HG03066 (cell line): Measurements from ENCODE around the gene GNG7.
A peak's percentile ranks its signal among the peaks of the same experiment; 100 is the strongest.

ENCODE experiments used
- ATAC-seq: cut with Tn5 transposase; IDR thresholded peaks from one replicate; pipeline ENCODE4 v1.9.1; 2021; ENCODE audit warnings: low read depth; ENCODE audit not compliant: unreplicated experiment

GNG7 gene

DNA sequence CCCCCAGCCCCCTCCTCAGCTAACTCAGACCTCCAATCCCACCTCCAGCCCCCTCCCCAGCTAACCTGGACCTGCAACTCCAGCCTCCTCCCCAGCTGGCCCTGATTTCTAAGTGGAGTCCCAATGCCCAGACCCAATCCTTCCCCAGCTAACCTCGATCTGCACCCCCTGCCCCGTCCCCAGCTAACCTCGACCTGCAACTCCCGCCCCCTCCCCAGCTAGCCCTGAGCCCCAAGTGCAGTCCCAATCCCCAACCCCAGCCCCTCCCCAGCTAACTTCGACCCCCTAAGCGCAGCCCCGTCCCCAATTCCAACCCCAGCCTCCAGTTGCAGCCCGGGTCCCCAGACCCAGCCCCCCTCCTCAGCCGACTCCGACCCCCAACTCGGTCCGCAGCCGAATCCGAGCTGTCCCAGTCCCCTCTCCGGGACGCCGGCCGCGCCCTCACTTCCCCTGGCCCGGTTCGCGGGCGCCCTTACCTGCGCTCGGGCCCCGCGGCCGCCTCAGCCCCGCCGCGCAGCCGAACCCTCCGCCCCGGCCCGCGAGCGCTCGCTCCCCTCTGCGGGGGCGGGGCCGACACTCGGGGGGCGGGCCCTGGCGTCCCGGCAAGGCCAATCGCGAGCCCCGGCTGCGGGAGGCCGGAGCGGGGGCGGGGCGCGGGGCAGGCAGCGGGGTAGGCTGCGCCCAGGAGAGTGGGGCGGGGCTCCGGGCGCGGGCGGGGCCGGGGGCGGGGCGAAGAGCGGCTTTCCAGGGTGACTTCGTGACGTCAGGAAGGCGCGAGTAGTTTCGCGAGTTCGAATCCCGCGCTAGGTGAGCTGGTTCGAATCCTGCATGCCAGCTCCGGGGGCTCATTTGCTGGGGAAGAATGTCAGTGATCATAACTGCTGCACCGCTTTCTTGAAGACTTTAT lies at the start of gene GNG7:
Gene GNG7, minus strand, starts transcription at position 525 of the 907 bp plus-strand sequence. CDS start 182,006 bp downstream, outside the sequence.
- no peak for ATAC-seq

DNA sequence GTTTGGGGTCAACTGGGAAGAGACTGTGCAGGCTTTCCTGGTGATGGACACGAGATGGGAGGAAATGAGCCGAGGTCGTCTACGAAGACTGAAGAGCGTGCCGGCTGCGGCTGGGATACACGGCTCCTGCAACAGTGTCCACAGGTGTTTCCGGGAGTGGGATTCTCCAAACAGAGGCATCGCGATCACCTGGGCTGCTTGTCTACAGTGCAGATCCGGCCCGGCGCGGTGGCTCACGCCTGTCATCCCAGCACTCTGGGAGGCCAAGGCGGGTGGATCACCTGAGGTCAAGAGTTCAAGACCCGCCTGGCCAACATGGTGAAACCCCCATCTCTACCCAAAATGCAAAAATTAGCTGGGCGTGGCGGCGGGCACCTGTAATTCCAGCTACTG lies 48.9 kb upstream of the GNG7 start:
- no peak for ATAC-seq

DNA sequence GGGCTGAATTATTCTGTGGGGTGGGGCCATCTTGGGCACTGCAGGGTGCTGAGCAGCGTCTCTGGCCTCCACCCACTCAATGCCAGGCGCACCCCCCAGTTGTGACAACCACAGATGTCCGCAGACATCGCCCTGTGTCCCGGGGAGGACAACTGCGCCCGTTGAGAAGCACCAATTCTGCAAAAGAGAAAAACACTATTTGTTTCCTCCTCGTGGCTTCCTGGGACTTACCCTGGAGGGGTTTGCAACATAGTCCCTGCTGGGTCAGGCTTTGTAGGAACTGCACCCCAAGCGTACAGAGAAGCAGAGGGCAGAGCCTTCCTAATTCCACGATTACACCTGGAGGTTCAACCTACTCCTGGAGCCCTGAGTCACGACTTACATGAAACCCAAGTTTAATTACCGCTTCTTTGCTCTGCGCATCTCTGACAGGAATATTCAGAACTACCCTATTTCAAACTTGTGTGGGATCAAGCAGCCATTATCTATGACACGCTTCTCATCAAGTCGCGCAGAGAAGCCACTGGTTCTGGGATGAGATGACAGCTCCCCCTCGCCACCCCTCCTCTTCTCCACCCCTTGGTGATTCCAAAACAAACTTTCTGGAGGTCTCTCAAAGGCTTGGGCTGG lies 48.4 kb upstream of the GNG7 start:
- ATAC-seq, result no peak

DNA sequence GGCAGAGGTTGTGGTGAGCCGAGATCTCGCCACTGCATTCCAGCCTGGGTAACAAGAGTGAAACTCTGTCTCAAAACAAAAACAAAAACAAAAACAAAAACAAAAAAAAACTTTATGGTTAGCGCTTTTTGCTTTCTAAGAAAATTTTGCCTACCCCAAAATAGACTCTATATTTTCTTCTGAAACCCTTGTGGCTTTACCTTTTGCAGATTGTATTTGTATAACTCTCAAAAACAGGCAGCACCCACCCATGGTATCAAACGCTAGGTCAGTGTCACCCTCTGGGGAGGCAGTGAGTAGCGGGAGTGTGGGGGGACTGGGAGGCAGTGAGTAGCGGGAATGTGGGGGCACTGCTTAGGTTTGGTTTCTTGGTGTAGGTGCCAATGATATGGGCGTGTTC lies 44.9 kb upstream of the GNG7 start:
- ATAC-seq, result no peak

DNA sequence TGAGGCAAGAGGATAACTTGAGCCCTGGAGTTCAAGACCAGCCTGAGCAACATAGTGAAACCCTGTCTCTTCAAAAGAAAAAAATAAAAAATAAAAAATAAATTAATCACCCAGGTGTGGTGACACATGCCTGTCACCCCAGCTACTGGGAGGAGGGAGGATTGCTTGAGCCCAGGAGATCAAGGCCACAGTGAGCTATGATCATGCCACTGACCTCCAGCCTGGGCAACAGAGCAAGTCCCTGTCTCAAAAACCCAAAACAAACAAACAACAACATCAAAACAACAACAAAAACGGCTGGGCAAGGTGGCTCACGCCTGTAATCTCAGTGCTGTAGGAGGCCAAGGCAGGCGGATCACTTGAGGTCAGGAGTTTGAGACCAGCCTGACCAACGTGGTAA lies 41.6 kb upstream of the GNG7 start:
- ATAC-seq, result no peak

DNA sequence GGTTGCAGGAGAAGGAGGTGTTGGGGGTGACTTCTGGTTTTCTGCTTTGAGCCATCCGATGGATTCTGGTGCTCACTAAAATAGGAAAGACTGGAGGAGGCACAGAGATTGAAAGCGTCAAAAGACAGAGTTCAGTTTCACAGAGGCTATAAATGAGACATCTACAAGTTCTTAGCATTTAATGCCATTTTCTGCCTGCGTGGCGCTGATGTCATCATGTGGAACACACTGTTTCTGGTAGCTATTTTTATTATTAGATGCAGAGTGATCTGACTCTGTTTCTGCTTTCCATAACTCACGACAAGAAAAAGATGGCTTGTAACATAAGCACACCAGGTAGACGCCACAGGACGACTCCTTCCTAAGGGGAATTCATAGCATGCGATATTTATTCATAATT lies 40.6 kb upstream of the GNG7 start:
- no peak for ATAC-seq

DNA sequence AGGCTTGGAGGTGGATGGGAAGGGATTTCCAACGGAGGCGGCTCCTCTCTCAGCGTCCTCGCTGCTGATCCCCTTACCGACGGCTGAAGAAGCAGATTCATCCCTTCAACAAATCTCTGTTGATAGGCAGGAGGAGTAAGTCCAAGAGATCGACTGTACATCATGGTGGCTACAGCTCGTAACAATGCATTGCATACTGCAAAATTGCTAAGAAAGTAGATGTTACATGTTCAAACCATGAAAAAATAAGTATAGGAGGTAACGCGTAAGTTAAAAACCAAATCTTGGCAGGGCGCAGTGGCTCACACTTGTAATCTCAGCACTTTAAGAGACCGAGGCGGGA lies 37.8 kb upstream of the GNG7 start:
- no peak for ATAC-seq

DNA sequence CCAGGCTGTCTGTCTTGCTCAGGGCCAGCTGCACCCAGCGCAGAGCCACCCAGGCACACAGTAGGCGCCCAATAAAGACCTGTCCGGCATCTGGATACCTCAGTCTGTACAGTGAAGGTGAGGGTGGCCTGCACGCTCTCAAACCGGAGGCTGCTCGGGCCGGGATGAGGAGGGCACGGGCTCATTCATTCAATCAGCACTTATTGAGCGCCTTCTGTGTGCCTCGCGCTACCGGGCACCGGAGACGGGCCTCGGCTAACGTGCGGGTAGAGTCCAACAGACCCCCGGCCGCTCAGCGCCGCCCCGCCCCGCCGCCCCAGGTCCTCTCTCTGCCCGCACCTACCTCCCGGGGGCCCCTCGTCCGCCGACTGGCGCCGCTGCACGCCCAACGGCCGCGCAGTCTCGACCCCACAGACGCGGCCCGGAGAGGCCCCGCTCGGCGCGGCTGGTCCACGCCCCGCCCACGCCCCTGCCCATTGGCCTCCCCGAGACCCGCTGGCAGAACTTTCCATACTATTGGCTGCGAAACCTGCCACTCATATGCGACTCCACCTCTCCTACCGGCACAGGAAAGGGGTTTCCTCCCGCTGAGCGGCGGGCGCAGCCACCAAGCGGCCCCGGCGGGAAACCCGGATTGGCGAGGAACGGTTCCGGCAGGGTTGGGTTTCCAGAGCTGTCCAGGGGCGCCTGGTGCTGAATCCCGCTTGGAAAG lies 37.3 kb upstream of the GNG7 start, which contains the start of gene SLC39A3:
Gene SLC39A3, minus strand, starts transcription at position 416 of the 712 bp plus-strand sequence. CDS start 2,760 bp downstream, outside the sequence.
- peak; percentile 92 for ATAC-seq

DNA sequence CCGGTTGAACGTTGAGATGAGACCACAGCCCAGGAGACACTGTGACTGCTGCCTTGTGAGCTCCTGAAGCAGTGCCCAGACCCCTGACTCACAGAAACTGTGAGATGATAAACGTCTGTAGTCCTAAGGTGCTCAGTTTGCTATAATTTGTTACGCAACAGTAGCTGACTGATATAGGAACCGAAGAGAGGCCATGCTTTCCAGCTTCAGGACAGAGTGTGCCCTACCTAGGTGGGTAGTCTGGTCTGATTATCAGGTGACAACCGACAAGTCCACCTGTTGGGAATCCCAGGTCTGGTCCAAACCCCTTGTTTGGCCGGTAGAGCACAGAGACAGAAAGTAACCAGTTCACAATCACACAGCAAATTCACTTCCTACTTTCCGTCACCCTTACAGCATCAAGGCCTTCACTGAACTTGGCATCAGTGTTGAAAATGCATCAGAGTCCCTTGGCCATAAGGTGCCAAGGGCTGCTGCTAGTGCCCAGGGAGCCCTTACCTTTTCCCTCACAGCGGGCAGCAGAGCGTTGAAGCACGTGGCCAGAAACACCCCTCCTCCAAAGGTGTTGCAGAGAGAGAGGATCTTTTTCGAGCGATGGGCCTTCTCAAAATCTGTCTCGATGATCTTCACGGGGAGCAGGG lies 34.2 kb upstream of the GNG7 start:
- ATAC-seq, result no peak

DNA sequence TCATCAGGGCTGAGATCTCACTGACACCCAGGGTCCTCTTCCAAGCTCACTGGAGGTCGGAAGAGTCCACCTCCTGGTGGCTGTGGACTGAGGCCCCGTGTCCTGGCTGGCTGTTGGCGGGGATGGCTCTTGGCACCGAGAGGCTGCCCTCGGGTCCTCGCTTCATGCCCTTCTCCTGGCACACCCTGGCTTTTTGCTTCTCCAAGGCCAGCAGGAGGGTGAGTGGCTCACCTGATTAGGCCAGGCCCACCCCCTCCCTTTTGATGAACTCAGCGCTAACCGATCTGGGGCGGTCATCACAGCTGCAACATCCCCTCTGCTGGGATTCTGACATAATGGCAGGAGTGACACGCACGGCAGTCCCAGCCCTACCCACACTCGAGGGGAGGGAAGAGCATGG lies 32.9 kb upstream of the GNG7 start:
- ATAC-seq, result no peak

DNA sequence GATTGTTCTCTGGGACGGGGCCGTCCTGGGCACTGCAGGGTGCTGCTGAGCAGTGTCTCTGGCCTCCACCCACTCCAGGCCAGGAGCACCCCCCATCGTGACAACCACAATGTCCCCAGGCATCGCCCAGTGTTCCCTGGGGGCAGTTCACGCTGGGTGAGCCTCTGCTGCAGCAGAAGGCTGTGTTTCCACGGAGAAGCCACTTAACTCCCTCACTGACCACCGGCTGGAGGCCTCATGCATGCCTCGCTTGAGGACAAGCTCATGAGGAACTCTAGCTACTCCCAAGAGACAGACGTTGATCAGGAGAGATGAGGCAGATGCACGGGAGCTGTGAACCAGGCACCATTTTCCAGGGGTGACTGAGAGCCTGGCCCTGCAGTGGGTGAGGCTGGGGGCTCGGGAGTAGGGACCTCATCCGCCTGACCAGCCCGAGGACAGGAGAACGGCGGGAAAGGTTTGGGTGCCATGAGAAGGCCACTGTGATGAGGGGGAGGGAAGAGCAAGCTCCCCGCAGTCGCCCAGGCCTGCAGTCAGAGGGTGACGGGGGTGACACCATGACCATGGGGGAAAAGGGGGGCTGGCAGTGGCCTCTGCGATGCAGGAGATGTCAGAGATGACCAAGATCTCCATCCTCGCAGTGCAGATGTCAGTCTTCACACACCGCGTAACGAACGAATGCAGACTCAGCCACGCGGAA lies 32.2 kb upstream of the GNG7 start:
- no peak for ATAC-seq

DNA sequence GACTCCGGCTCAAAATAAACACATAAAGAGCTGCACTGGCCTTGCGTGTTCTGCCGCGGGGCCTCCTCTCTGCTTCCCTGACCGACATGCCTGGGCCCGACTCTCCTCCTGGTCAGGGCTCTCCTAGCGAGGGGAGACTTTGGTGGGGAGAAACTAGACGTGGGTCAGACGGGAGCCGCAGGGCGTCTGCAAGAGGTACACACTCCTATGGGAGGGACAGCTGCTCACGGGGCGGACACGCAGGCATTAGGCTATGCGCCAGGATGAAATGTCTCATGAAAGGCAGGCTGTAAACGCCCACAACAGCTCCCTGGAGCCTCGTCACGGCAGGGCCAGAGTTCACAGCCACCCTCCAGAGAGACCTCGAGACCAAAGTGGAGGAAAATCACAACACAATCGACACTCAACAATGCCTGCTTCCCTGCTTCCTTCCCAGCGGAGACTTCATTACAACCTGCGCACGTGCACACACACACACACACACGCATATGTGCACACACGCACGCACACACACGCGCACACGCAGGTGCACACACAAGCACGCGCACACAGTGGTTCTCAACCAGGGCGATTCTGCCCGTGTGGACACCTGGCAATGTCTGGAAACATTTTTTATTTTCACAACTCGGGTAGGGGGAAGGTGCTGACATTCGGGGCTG lies 31.6 kb upstream of the GNG7 start:
- ATAC-seq, result no peak

DNA sequence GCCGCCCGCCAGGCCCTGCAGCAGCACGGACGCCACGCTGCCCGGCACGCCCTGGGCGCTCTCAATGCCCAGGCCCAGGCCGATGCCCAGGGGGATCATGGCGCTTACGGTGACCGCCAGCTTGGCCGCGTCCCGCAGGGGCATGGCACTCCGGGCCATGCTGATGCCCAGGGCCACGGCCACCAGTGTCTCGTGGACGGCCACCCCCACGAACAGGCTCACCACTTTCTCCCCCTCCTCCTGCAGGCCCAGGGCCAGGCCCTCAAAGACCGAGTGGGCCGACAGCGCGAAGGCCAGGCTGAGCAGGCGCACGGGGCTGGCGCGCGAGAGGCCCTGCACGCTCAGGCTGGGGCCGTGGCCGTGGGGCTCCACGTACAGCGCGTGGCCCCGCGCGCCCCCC lies 30.4 kb upstream of the GNG7 start:
- no peak for ATAC-seq

DNA sequence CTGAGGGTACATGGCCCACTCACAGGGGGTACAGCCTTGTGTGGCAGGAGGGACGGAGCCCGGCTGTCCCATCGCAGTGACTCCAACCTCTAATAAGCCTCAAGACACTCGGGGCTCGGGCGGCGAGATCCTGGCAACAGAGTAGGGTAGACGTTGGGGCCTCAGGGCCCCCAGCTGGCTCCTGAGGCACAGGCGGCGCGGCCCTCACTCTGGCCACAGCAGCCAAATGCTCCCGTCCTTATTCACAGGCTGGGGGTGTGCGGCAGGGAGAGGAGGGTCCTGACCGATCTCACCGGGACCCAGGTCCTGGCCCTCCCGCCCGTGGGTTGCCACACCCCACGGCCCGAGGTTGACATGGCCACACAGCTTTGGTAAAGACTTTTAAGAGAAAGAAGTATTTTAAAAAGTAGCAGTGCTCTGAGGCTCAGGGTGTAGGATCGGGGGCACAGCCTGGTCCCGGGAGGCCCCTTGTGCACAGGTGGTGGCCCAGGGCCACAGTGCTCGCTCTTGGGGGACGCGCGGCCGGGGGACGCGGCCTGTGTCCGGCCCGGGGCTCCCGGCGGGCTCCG lies 29.7 kb upstream of the GNG7 start:
- ATAC-seq, result no peak

DNA sequence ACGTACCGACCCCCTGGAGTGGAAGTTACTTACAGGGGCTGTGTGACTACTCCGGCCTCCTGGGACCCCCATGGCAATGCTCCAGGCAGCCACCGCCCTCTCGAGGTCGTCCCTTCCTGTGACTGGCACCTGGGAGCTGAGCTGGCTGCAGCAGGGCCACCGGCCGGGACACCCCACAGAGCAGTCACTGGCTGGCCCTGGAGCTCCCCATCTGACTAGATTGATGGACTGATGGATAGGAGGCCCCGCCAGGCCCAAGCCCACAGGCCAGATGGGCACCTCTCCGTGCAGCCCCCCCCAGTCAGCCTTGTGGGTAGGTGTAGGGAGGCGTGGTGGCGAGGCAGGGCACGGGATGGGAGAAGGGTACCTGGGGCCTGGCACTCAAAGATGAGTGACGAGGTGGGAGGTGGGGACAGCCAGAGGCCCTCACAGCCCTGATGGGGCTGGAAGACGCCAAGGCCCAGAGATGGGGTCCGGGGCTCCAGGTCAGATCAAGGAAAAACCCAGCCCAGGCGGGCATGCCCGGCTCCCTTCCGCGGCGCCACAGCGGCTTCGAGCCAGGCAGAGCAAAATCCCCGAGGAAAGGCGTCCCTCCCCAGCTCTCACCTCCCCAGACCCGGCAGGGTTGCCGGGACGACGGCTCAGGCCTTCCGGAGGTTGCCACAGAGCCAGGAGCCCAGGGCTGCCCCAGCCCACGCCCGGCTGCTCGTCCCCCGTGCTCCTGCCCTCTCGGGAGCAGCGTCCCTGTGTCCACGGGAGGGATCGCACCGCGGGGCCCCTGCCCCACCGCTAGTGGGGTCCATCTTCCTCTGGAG lies 28.9 kb upstream of the GNG7 start:
- no peak for ATAC-seq

DNA sequence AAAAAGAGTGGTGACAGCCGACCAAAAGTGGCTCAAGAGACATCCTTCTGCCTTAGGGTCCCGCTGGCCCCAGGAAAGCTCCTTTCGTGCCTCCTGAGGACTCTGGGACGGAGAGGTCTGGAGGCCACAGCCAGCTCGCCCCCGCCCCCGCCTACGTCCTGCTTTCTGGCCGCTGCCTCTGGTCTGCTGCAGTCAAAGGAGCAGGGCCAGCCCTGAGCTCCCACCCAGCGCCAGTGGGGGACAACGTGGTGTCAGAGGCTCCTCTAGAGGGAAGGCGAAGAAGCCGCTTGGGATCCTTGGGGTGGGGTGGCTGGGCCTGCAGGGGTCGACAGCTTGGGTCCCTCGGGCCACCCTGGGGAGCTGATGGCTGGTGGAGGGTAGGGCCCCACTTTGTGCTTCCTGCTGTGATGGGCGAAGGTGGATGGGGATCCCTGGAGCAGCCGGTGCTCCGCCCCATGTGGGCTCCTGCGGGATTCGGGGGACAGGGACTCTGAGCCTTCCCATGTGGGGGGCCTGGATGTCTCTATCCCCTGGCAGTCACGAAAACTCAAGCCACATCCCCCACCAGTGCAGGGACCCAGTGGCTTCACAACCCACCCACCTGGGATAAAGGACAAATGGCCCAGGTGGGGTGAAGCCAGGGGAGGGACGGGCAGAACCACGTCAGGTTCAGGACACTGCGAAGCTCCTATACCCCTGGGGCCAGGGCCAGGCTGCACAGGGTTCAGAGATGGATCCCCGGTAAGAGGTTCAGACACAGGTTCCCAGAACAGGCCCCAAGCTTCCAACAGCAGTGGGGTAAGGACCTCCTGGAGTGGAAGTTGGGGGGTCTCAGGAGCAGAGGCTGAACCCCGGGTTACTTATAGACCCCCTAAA lies 27.7 kb upstream of the GNG7 start:
- no peak for ATAC-seq

DNA sequence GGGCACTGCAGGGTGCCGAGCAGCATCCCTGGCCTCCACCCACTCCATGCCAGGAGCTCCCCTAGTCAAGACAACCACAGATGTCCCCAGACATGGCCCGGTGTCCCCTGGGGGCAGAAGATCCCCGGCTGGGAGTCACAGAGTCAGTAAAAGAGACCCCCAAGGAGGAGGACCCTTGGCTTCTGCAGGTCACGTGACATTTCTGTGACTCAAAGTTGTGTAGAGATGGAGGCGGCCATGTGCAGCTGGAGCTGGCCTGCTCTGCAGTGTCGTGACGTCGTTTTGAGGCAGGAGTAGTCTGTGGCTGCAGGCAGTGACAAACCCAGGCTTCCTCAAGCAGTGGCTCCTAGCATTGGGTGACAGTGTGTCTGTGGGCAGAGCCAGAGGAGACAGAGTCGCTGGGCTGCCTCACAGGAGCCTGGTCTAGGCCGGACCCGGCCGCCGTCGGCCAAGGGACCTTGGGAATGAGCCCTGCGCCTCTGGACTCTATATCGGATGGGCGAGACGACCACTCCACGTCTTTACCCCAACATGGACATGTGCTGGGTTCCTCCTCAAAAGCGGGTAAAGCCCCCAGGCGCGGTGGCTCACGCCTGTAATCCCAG lies 26.4 kb upstream of the GNG7 start:
- ATAC-seq, result no peak

DNA sequence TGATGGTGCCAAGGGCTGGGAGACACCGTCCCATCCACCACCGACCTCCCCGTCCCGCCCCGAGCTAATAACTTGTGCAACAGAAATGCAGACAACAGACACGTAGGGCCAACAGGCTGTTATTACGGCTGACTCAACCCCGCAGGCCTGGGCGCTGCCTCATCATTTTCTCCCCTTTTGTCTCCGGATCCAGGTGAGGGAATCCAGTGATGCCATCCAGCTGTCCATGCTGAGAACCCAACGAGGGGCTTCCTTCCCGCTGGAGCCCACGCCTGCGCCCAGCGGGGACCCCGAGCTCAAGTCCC lies 25.1 kb upstream of the GNG7 start:
- ATAC-seq, result no peak
